GM12878 (cell line): ENCODE data around the gene LENG1. TPM values are rescaled to one million over a fixed set of nuclear protein-coding genes. Genes with fewer than 3 reads are reported as not detected.

Source experiments
- CHD1 ChIP-seq: IDR thresholded peaks from 2 replicates; pipeline ENCODE4 v1.6.1; 2012; ENCODE audit warnings: low read depth, low read length, improper control_type of control experiment
- KDM1A ChIP-seq: fragments of 200-600 bp; sonication (generic); IDR thresholded peaks from 2 replicates; pipeline ENCODE4 v1.6.1; 2016; ENCODE audit warnings: borderline replicate concordance
- POLR2A ChIP-seq: IDR thresholded peaks from 2 replicates; pipeline ENCODE4 v1.6.1; 2011; ENCODE audit warnings: low read depth, mild to moderate bottlenecking, low read length
- POLR2AphosphoS5 ChIP-seq: IDR thresholded peaks from 2 replicates; pipeline ENCODE4 v1.6.1; 2011; ENCODE audit warnings: mild to moderate bottlenecking, low read length, inconsistent platforms
- RAD51 ChIP-seq: fragments of 450-650 bp; IDR thresholded peaks from 2 replicates; pipeline ENCODE4 v1.6.1; 2016; ENCODE audit warnings: moderate library complexity, mild to moderate bottlenecking, inconsistent platforms
- SMC3 ChIP-seq: IDR thresholded peaks from 2 replicates; pipeline ENCODE4 v1.6.1; 2011; ENCODE audit warnings: low read length, improper control_type of control experiment, borderline replicate concordance
- polyA plus RNA-seq, 11 experiments: library from polyadenylated mRNA; depleted of rRNA in 4 of 11; unstranded in 6 of 11; stranded (reverse) in 5 of 11; fragments of >200 nt; fragmentation: Nextera tagmentation in 4 of 11; fragmentation: Illumina TruSeq in 1 of 11; extraction: Ambion mirVana in 4 of 11; extraction: Trizol in 1 of 11; gene quantifications; 1 replicate in 1 of 11; 2 replicates in 10 of 11; pipeline versions ENCODE4 v1.2.1 to v1.2.3, GENCODE V29; 2011 to 2016; ENCODE audit warnings: inconsistent platforms in 2 of 11, missing spikeins in 2 of 11, low read depth in 1 of 11
- total RNA-seq, 4 experiments: library from RNA; depleted of rRNA in 3 of 4; stranded (reverse); fragments of >200 nt in 3 of 4; fragmentation: Illumina TruSeq in 1 of 4; extraction: Trizol in 1 of 4; gene quantifications; 2 replicates each; pipeline versions ENCODE4 v1.2.1 to v1.2.3, GENCODE V29; 2013 to 2021
- TF ChIP-seq, protein P1 (sequence below): fragments of 450-650 bp; IDR thresholded peaks from 2 replicates; pipeline ENCODE4 v1.6.1; 2014; ENCODE audit warnings: mild to moderate bottlenecking
- TF ChIP-seq, protein P2 (sequence below): IDR thresholded peaks from 2 replicates; pipeline ENCODE4 v1.6.1; 2012; ENCODE audit warnings: low read depth, low read length, improper control_type of control experiment
- TF ChIP-seq, protein P3 (sequence below): fragments of 450-650 bp; IDR thresholded peaks from 2 replicates; pipeline ENCODE4 v1.6.1; 2016; ENCODE audit warnings: mild to moderate bottlenecking

Gene LENG1
- total and polyA plus RNA-seq, 10 of the 15 experiments (the other 5 are each of a cell fraction or from before 2014, with no cell fraction given): 0.21 to 10.8 (median 5.8) TPM

DNA sequence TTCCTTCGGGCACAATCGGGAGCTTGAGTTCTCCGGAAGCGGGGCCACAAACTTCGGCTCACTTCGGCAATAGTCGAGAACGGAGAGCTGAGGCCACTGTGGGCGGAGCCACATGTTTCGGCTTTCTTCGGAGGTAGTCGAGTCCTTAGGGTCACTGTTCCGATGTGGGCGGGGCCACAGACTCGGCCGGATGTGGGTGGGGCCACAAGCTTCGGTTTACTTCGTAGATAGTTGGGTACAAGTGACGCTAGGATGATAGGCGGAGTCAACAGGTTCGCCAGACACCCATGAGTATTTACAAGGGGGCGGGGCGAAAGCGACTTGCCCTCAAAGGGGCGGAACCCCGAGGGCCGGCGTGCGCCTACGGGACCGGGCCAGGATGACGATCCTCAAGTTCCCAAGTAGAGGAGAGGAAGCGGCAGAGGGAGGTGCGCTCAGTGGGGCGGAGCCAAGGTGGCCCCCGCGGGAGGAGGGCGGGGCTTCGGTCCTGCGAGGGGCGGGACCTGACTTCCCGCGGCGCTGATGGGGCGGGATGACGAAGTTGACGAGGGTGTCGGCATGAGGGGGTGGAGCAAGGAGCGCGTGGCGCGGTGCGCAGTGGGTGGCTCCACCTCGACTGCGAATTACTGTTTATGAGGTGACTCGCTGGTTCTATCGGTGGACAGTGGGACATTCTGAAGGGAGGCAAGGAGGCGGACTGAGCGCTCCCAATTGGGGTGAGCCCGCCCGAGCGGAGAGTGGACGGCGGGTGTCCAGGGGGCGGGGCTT, 30.4 kb upstream of the LENG1 start (continued):
- TF ChIP-seq, protein P1, sequence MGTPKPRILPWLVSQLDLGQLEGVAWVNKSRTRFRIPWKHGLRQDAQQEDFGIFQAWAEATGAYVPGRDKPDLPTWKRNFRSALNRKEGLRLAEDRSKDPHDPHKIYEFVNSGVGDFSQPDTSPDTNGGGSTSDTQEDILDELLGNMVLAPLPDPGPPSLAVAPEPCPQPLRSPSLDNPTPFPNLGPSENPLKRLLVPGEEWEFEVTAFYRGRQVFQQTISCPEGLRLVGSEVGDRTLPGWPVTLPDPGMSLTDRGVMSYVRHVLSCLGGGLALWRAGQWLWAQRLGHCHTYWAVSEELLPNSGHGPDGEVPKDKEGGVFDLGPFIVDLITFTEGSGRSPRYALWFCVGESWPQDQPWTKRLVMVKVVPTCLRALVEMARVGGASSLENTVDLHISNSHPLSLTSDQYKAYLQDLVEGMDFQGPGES: no peak
- TF ChIP-seq CHD1 (0 out of 2 replicates have a peak, but pooled peaks have one; percentile 79), KDM1A (no peak), POLR2A (peak; percentile 90), POLR2AphosphoS5 (peak; percentile 80; the same call in 1 of the 2 replicates), SMC3 (no peak), RAD51 (no peak)
- TF ChIP-seq, protein P2, sequence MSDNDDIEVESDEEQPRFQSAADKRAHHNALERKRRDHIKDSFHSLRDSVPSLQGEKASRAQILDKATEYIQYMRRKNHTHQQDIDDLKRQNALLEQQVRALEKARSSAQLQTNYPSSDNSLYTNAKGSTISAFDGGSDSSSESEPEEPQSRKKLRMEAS: peak; percentile 64
- TF ChIP-seq, protein P3, sequence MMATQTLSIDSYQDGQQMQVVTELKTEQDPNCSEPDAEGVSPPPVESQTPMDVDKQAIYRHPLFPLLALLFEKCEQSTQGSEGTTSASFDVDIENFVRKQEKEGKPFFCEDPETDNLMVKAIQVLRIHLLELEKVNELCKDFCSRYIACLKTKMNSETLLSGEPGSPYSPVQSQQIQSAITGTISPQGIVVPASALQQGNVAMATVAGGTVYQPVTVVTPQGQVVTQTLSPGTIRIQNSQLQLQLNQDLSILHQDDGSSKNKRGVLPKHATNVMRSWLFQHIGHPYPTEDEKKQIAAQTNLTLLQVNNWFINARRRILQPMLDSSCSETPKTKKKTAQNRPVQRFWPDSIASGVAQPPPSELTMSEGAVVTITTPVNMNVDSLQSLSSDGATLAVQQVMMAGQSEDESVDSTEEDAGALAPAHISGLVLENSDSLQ: peak; percentile 85
